Smooth muscle cell (in vitro differentiated cells): ENCODE data around the gene BLACAT1. TPM values are rescaled to one million over a fixed set of nuclear protein-coding genes. Genes with fewer than 3 reads are reported as not detected.

Experiments used
- DNase-seq: peaks from one replicate; lab custom pipeline; 2025; ENCODE audit not compliant: unreplicated experiment; lab: John Stamatoyannopoulos, UW
- H2AFZ ChIP-seq: fragments of 200-600 bp; sonication (generic); 2 replicates; pipeline ENCODE4 v1.6.0; 2016; ENCODE audit warnings: antibody characterized with exemption, low read depth, mild to moderate bottlenecking
- H3F3A ChIP-seq: fragments of 200-600 bp; sonication (generic); 2 replicates; pipeline ENCODE4 v1.6.0; 2017; ENCODE audit warnings: antibody characterized with exemption, low read depth
- H3K27ac ChIP-seq: fragments of 200-600 bp; sonication (generic); 2 replicates; pipeline ENCODE4 v1.5.1; 2016; ENCODE audit warnings: low read depth, mild to moderate bottlenecking
- H3K27me3 ChIP-seq: fragments of 200-600 bp; sonication (generic); 2 replicates; pipeline ENCODE4 v1.6.1; 2016; ENCODE audit warnings: low read depth, mild to moderate bottlenecking
- H3K36me3 ChIP-seq: fragments of 200-600 bp; sonication (generic); 2 replicates; pipeline ENCODE4 v1.5.1; 2016; ENCODE audit warnings: low read depth
- H3K4me1 ChIP-seq: fragments of 200-600 bp; sonication (generic); 2 replicates; pipeline ENCODE4 v1.5.1; 2016; ENCODE audit warnings: low read depth
- H3K4me2 ChIP-seq: fragments of 200-600 bp; sonication (generic); 2 replicates; pipeline ENCODE4 v1.6.0; 2016; ENCODE audit warnings: mild to moderate bottlenecking
- H3K4me3 ChIP-seq: fragments of 200-600 bp; sonication (generic); 2 replicates; pipeline ENCODE4 v1.5.1; 2016; ENCODE audit warnings: mild to moderate bottlenecking
- H3K79me2 ChIP-seq: fragments of 200-600 bp; sonication (generic); 2 replicates; pipeline ENCODE4 v1.6.0; 2016; ENCODE audit warnings: low read depth, mild to moderate bottlenecking
- H3K9ac ChIP-seq: fragments of 200-600 bp; sonication (generic); 2 replicates; pipeline ENCODE4 v1.6.0; 2016; ENCODE audit warnings: low read depth
- H3K9me3 ChIP-seq: fragments of 200-600 bp; sonication (generic); replicated peaks from 2 replicates; pipeline ENCODE4 v1.5.1; 2016; ENCODE audit warnings: low read depth
- H4K20me1 ChIP-seq: fragments of 200-600 bp; sonication (generic); 2 replicates; pipeline ENCODE4 v1.6.0; 2016; ENCODE audit warnings: low read depth
- whole genome bisulfite sequencing: methylation state at CpG from one replicate; pipeline ENCODE4 v1.1.7; 2016; ENCODE audit warnings: low lambda C conversion rate; 5-methylcytosine and 5-hydroxymethylcytosine counted together
- polyA plus RNA-seq: library from polyadenylated mRNA; unstranded; fragments of >200 nt; fragmentation: Nextera tagmentation; extraction: Ambion mirVana; gene quantifications from 2 replicates; pipeline ENCODE4 v1.2.1, GENCODE V29; 2016
- total RNA-seq: library from RNA; depleted of rRNA; stranded (reverse); fragments of >200 nt; gene quantifications from 2 replicates; pipeline ENCODE4 v1.2.3, GENCODE V29; 2014
- TF ChIP-seq, protein P1 (sequence below): fragments of 200-600 bp; sonication (generic); IDR thresholded peaks from 2 replicates; pipeline ENCODE4 v1.5.1; 2017; ENCODE audit warnings: borderline replicate concordance, mild to moderate bottlenecking, antibody characterized with exemption; ENCODE audit not compliant: insufficient read depth, poor library complexity, severe bottlenecking

Gene BLACAT1
- total and polyA plus RNA-seq, 2 experiments from 2014 or later = 0.72 to 3.9 TPM

DNA sequence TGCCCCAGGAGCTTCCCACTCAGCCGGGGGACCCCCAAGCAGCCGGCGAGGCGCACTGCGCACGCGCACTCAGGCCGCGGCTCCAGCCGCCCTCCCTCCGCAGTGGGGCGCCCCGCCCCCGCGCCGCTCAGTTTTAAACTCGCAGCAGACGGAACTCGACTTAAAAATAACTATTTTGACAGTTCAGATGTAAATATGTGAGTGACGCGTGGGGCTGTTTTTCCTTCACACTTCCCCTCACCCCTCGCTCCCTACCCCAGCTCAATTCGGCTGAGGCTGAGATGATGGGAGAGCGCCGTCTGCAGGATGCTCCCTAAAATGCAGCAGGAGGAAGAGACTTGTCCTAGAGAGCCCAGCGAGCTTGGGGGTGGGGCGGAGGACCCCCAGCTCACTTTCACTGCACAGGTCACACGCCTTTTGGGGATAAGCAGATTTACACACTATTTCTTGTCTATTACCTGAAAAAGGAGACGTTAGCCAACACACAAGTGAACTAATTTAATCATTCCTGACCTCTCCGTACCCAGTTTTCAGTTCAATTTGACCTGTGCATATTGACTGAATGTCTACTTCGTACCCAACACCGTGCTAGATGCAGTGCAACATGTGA lies 25.0 kb downstream of the BLACAT1 start:
- WGBS = 21% methylated on average over 23 of the region's 32 CpGs
- Histone ChIP-seq H3K27me3 (peaks cover 5% of the 10 kb centered on the region), H3K79me2 (no peaks in the 10 kb centered on the region), H3K9ac (no peak overlapping the region), H3K4me3 (peak overlapping the region; percentile 74), H3K4me2 (peak overlapping the region; percentile 98), H2AFZ (peak overlapping the region; percentile 98), H3K27ac (no peak overlapping the region), H3K9me3 (no peaks in the 10 kb centered on the region), H3F3A (no peaks in the 10 kb centered on the region), H3K4me1 (peaks cover 17% of the 10 kb centered on the region), H3K36me3 (no peaks in the 10 kb centered on the region), H4K20me1 (no peaks in the 10 kb centered on the region)
- DNase-seq = no peak
- TF ChIP-seq, protein P1, sequence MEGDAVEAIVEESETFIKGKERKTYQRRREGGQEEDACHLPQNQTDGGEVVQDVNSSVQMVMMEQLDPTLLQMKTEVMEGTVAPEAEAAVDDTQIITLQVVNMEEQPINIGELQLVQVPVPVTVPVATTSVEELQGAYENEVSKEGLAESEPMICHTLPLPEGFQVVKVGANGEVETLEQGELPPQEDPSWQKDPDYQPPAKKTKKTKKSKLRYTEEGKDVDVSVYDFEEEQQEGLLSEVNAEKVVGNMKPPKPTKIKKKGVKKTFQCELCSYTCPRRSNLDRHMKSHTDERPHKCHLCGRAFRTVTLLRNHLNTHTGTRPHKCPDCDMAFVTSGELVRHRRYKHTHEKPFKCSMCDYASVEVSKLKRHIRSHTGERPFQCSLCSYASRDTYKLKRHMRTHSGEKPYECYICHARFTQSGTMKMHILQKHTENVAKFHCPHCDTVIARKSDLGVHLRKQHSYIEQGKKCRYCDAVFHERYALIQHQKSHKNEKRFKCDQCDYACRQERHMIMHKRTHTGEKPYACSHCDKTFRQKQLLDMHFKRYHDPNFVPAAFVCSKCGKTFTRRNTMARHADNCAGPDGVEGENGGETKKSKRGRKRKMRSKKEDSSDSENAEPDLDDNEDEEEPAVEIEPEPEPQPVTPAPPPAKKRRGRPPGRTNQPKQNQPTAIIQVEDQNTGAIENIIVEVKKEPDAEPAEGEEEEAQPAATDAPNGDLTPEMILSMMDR = peak; percentile 84

DNA sequence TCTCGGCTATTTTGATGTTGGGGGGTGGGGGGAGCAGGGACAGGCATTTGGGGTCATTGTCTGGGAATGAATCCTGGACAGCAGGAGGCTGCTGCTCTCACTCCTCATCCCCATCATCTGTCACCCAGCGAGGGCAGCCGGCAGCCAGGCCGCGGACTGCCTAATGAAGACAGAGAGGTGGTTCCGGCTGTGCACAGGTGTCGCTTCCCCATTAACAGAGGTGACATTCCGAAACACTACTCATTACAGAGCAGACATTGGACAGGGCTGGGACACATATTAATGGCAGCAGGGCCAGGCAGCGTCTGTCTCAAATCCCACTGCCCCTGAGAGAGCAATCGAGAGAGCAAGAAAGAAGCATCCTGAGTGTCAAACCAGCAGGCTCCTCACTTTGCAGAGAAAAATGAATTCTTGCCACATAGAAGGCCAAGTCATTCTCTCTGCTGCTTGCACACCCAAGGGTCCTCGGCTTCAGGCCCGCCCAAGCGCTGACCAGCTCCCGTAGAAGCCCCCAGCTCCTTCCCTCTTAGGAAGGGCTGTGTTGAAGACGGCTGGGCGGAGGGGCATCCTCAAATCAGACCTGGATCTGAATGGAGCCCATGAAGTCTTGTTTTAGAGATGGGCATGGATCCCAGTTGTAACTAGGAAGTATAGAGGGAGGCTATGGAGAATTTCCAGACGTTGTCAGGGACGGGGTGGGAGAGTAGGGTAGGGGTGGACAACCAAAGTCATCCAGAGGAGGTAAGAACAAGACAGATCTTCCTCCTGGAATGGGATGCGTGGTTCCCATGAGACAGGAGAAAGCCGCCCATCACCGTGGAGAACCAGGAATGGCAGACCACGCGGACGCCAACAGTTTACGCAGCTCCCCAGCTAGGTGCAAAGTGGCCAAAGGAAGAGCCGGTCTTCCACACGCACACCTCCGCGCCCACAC lies 25.8 kb downstream of the BLACAT1 start:
- whole genome bisulfite sequencing = 71% methylated on average over 25 of the region's 29 CpGs
- H3F3A ChIP-seq = no peaks in the 10 kb centered on the region
- H4K20me1 ChIP-seq = no peaks in the 10 kb centered on the region
- no peak overlapping the region for H3K9ac ChIP-seq
- H3K4me3 ChIP-seq = peak overlapping the region; percentile 74
- no peaks in the 10 kb centered on the region for H3K9me3 ChIP-seq
- H3K4me1 ChIP-seq = peaks cover 17% of the 10 kb centered on the region
- no peak overlapping the region for H3K27ac ChIP-seq
- DNase-seq = no peak
- H3K4me2 ChIP-seq = peak overlapping the region; percentile 98
- TF ChIP-seq, protein P1 = no peak
- no peaks in the 10 kb centered on the region for H3K36me3 ChIP-seq
- no peaks in the 10 kb centered on the region for H3K79me2 ChIP-seq
- H2AFZ ChIP-seq = peak overlapping the region; percentile 98
- H3K27me3 ChIP-seq = peaks cover 11% of the 10 kb centered on the region

DNA sequence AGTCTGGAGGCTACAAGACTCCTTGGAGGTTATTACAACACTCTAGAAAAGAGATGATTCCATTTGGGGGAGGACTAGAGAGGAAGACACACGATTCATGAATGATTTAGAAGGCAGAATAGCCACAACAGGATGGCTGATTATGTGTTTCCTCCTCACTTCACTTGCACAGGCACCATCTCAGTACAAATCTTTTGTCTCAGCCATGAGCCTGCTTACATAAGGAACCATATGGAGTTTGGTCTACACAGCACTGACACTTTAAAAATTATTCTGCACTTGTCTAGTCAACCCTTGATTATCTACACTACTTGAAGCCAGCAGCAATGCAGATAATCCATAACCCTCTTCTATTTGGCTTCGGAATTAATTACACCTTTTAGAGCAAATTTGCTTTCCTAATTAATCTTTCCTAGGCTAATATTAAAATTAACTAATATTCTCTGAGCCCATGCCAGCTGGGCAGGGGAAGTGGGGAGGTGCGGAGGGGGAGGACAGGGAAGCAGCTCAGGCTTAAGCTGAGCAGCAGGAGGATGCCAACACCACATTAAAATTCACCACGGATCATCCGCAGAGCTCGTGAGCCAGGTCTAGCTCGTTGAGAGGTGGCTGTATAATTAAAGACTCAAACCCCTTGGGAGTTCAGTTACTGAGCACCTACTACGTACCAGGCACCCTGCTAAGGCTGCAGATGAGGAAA lies 30.8 kb downstream of the BLACAT1 start:
- no peak overlapping the region for H2AFZ ChIP-seq
- H3K9me3 ChIP-seq = no peaks in the 10 kb centered on the region
- H3F3A ChIP-seq = no peaks in the 10 kb centered on the region
- no peak overlapping the region for H3K27ac ChIP-seq
- WGBS = 69% methylated on average over 8 of the region's 8 CpGs
- peaks cover 7% of the 10 kb centered on the region for H3K4me1 ChIP-seq
- DNase-seq = no peak
- TF ChIP-seq, protein P1 = no peak
- no peaks in the 10 kb centered on the region for H3K36me3 ChIP-seq
- peaks cover 51% of the 10 kb centered on the region for H3K27me3 ChIP-seq
- no peaks in the 10 kb centered on the region for H4K20me1 ChIP-seq
- H3K9ac ChIP-seq = no peak overlapping the region
- no peaks in the 10 kb centered on the region for H3K79me2 ChIP-seq
- no peak overlapping the region for H3K4me3 ChIP-seq
- H3K4me2 ChIP-seq = no peak overlapping the region
